Right lung (tissue), 5 donors: ENCODE measurements around the gene PHKB. TPM values are rescaled to one million over a fixed set of nuclear protein-coding genes. Genes with fewer than 3 reads are reported as not detected.

Experiments
- DNase-seq, 2 donors: peaks; one replicate each; pipeline ENCODE4 v3.0.0-alpha.2; 2013
- polyA plus RNA-seq, 5 donors: library from polyadenylated mRNA; unstranded; fragments of 120-200 nt; gene quantifications; one replicate each; pipeline versions ENCODE4 v1.2.1 to v1.2.3, GENCODE V29; 2013; ENCODE audit warnings: inconsistent platforms in 1 of 5, low replicate concordance in 1 of 5; ENCODE audit not compliant: insufficient read length in 5 of 5, insufficient read depth in 1 of 5

PHKB gene
- polyA plus RNA-seq, 5 donors: 61.6 to 99.9 (median 91.3) TPM

DNA sequence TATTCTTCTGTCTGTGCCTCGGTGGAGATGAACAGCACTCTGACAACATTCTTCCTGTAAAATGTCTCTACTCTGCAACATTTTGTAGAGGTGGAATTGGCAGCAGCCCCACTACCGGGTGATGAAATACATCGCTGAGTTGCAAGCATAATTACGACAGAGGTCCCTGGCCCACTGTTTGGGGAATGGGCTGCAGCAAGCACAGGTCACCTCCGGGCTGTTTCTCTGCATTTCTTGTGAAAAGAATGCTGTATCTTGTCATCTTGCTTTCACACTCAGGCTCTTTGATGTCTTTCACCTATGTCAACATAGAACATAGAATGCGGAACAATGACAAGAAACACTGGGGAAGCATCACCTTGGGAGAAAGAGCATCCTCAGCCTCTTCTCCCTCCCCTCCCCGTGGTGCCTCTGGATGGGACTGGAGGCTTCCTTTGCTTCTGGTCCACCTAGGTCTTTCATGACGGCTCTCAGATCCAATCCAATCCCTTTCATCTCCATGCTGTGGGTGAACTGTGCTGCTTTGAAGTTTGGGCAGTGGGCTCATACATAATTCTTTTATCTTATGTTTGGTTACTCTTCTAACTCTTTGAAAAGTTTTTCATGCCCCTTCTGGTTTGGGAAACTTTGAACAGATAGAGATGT is 265.0 kb downstream of the PHKB start:
- no peak for DNase-seq

DNA sequence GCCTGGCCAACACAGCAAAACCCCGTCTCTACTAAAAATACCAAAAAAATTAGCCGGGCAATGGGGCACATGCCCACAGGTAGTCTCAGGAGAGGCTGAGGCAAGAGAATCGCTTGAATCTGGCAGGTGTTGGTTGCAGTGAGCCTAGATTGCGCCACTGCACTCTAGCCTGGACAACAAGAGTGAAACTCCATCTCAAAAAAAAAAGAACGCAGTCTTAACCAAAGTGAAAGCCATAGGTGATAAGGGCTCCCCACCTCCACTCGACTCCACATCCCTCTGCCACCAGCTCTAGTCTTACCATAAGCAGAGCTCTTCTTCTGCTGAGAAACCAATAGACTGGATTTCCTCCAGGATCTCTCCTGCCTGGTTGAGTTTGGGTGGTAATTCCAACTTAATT is 266.0 kb downstream of the PHKB start:
- no peak for DNase-seq

DNA sequence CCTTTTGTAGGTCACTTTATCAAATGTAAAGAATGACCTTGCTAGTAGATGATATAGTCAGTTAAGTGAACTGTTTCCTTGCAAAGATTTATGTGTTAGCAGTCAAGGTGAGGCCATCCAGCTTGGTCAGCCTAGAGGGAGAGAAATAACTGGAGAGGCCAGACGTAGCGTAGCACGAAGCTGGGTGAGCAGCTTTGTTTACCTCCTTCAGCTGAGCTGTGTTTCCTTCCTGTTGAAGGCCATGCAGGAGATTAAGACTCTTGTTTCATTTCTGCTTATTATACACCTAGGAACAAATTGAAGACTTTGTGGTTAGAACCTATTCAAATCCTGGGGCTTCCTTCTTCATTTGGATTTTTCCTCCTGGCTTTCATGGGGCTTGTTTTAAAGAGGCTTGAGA is 267.1 kb downstream of the PHKB start:
- DNase-seq: no peak

DNA sequence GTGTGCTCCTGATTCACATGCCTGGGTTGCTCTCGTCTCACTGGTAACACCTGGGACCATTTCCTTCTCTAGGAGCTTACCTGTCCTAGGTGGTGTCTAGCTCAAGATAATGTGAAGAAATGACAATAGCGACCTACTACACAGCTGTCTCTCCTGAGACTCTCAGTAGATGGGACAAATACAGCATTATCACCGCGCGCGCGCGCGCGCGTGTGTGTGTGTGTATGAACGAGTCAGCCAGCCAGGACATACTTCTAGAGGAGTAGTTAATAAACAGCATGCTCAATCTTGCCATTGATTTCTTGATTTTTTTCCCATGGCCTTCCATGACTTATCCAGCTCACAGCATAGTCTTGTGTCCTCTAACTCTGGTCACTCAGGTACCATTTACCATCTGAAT is 268.6 kb downstream of the PHKB start:
- no peak for DNase-seq

DNA sequence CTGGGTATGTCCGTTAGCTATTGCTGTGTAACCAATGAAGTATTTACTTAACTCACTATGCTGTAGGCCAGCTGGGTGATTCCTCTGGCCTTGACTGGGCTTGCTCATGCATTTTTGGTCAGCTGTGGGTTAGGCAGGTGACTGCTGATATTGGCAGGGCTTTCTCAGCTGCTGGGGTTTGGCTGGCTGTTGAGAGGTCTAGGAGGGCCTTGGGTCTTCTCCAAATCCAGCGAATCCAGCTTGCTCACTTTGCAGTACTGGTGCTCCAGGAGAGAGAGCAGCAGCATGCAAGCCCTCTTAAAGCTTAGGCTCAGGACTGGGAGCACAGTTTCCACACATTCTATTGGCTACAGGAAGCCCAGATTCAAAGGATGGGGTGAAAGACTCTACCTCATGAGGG is 270.1 kb downstream of the PHKB start:
- no peak for DNase-seq

DNA sequence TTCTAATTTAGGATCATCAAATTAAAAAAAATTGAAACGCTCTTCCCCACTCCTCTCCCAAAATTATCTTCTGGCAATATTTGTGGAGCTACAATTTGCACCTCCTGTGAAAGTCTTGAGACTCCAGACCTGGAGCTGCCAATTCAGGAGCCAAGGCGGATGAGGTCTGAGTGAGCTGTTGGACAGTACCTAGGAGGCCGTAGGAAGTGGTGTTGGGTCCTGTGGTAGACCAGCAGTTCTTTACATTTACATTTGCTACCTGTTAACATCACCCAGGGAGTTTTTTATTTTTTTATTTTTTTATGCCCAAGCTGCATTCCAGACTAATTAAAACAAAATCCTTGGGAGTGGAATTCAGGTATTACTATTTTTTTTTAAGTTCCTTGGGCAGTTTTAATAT is 271.0 kb downstream of the PHKB start:
- DNase-seq: no peak

DNA sequence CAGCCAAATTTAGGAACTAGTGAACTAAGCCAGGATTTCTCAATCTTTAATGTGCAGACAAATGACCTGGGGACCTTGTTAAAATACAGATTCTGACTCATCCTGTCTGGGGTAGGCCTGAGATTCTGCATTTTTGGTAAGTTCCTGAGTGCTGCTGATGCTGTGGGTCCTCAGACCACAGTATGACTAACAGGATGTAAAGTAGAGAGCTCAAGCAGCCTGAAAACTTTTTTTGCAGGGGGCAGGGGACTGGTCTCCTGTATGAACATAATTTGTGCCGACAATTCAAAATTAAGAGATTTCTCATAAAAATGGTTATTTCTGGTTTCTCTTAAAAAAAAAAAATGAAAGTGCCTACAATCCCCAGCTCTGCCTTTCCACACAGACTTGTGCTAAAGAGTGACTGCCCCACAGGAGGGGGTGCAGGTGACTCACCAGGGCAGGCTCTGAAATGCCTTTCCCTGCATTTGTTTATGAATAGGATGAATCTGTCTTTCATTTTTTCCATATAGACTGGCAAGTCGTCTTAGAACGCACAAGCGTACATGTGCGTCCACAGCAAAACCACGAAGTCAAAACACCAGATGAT is 271.5 kb downstream of the PHKB start:
- no peak for DNase-seq

DNA sequence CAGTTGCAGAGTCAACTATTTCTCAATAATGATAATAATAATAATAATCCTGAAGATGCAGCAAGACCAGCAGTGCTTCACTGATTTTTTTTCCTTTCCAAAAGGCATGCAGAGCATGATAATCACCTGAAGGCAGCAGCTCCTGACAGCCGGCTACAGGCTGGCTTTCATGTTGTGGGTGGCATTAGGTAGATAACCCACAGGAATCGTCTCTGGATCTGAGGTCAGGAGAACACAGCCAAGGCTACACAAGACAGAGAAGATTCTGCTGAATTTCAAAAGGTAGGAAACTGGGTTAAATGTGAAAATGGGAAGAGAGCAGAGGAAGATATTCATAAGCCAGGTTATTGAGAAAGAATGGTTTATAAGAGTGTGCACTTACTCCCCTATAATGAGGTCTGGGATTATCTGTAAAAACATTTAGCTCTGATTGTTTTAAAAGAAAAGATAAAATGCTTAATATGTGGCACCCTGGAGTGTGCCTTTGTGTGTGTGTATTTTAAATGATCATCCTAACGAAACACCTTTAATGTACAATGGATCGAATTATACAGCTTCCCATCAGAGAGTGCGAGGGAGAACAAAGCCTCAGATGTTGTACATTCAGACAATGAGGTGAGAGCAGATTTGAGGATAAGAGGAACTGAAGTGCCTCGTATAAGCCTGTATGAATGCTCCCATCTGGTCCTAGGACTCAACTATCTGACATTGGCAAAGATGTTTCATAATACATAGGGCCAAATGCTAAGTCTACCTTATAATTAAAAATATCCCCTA is 273.1 kb downstream of the PHKB start:
- no peak for DNase-seq

DNA sequence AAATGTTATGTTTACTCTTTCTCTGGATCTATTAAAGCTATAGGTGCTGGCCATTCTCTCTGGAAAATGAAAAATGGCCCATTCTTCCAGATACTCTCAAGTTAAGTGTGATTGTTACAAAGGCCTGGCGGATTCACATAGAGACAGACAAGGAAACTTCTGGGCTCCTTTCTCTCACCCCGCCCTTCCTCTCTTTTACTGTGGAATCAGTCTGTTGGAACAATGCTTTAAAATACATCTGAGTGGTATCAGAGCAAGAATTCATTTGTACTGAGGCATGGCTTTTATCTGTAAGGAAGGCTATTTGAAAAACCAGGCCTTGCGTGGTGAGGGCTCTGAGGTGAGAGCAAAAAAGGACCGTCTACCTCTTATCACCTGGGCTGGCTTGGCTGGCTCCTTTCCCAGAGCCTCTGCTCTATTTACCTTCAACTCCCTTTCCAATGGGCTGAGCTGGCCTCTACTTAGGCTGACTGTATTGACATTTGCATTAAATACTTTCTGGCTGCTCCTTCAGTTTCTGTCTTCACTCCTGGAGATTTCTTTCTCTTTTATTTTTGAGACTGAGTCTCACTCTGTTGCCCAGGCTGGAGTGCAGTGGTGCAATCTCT is 274.0 kb downstream of the PHKB start:
- peak; percentile 22 to 36 for DNase-seq

DNA sequence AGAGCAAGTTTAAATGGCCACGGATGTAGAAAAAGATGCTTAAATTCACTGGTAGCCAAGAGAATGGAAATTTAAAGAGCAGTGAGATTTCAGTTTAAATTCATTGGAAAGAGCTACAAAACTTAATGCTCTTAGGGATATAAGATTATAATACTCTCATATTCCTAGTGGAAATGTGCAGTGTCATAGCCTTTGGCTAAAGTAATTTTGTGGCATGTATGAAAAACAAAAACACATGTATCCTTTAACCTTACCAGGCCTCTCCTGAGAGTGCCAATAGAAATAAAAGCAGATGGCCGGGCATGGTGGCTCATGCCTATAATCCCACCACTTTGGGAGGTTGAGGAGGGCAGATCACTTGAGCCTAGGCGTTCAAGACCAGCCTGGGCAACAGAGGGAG is 289.2 kb downstream of the PHKB start:
- DNase-seq: no peak

Other genes starting within 250 kb of the PHKB start
- 10 to 100 TPM; 58.7 to 88.6 (median 79.1) TPM for gene ITFG1, start 268 bp upstream of the PHKB start, polyA plus RNA-seq